Peyer's patch (tissue), 4 donors: ENCODE measurements around the gene FGF19.

Experiments used
- CTCF ChIP-seq, 6 experiments: fragments of 450-650 bp in 4 of 6; fragments of 200-600 bp in 2 of 6; sonication (generic) in 1 of 6; IDR thresholded peaks; one replicate each; pipeline ENCODE4 v1.5.1; 2017 to 2019; ENCODE audit warnings: antibody characterized with exemption in 6 of 6, mild to moderate bottlenecking in 3 of 6, moderate library complexity in 1 of 6
- POLR2A ChIP-seq, 2 donors: fragments of 450-650 bp; IDR thresholded peaks; one replicate each; pipeline ENCODE4 v1.5.1; 2017; ENCODE audit warnings: antibody characterized with exemption in 2 of 2, mild to moderate bottlenecking in 2 of 2, moderate library complexity in 2 of 2

- TF ChIP-seq CTCF (IDR thresholded peaks at IDR 0.05) (no peak), POLR2A (IDR thresholded peaks at IDR 0.05) (no peak)
Measured at GRCh38 chr11:69682221-69682620, 21.6 kb downstream of the FGF19 start.
